MCF 10A (cell line): ENCODE measurements around the gene COL3A1. TPM values are rescaled to one million over a fixed set of nuclear protein-coding genes. Genes with fewer than 3 reads are reported as not detected.
A peak's percentile ranks its signal among the peaks of the same experiment; 100 is the strongest.

Source experiments
- BruUV-seq: library from RNA; stranded (reverse); fragments of 400-500 nt; replicated peaks from 2 replicates; lab custom pipeline; 2021; lab: Mats Ljungman, UMichigan
- CTCF ChIA-PET: fragments of 300-600 bp; sonication (Branson Sonifier 250); formaldehyde crosslinking; extraction: SDS; loops from one replicate; lab custom pipeline; 2021; ENCODE audit warnings: antibody characterized with exemption, inconsistent platforms; lab: Yijun Ruan, JAX
- POLR2A ChIA-PET: fragments of 300-600, 350-650 bp; sonication (Branson Sonifier 250); formaldehyde crosslinking; extraction: SDS; loops from one replicate; lab custom pipeline; 2020; ENCODE audit warnings: antibody characterized with exemption, inconsistent platforms; lab: Yijun Ruan, JAX
- DNase-seq: peaks from one replicate; pipeline ENCODE4 v3.0.0-alpha.2; 2018; ENCODE audit not compliant: unreplicated experiment
- H3K27ac Mint-ChIP-seq: one replicate; pipeline ENCODE4 v1.8.0; 2022; ENCODE audit warnings: mild to moderate bottlenecking, low read depth, mixed read lengths; ENCODE audit not compliant: unreplicated experiment
- H3K27me3 Mint-ChIP-seq: one replicate; pipeline ENCODE4 v1.8.0; 2022; ENCODE audit warnings: mixed read lengths; ENCODE audit not compliant: insufficient read depth, unreplicated experiment
- H3K36me3 Mint-ChIP-seq: one replicate; pipeline ENCODE4 v1.8.0; 2022; ENCODE audit warnings: mild to moderate bottlenecking, moderate library complexity, mixed read lengths; ENCODE audit not compliant: insufficient read depth, unreplicated experiment
- H3K4me1 Mint-ChIP-seq: one replicate; pipeline ENCODE4 v1.8.0; 2022; ENCODE audit warnings: mixed read lengths; ENCODE audit not compliant: insufficient read depth, unreplicated experiment
- H3K4me3 Mint-ChIP-seq: one replicate; pipeline ENCODE4 v1.8.0; 2022; ENCODE audit warnings: mild to moderate bottlenecking, moderate library complexity, mixed read lengths; ENCODE audit not compliant: unreplicated experiment
- H3K9me3 Mint-ChIP-seq: one replicate; pipeline ENCODE4 v1.8.0; 2022; ENCODE audit warnings: mixed read lengths; ENCODE audit not compliant: unreplicated experiment
- intact Hi-C: fragments of 100-400 bp; cut with micrococcal nuclease; formaldehyde crosslinking; loops from 2 replicates; pipeline ENCODE4 v1.14.1; 2022
- total RNA-seq: library from RNA; stranded (reverse); gene quantifications from 2 replicates; pipeline ENCODE4 v1.2.3, GENCODE V29; 2022
- TF ChIP-seq, protein P1 (sequence below): fragments of 200-600 bp; IDR thresholded peaks from one replicate; pipeline ENCODE4 v1.8.0; 2022; ENCODE audit warnings: antibody characterized with exemption, mild to moderate bottlenecking; ENCODE audit not compliant: unreplicated experiment

Gene COL3A1
- total RNA-seq, 1 experiment from 2014 or later: not detected

DNA sequence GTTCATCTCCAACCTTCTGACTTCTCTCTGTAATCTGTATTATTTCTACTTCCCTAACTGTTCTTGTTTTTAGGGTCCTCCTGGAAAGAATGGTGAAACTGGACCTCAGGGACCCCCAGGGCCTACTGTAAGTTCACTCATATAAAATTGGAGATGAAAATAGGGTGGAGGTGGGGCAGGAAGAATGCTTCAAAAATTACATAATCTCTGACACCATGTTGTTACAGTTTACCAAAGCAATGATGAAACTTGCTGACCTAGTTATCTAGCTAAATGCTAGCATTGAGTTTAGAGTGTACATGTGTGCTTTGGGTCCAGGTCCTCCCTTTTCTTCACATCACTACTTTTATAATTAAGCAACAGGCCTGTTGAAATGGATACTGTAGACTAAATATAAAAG, 23.1 kb downstream of the COL3A1 start:
- Mint-ChIP-seq H3K4me3 (no peak overlapping the region), H3K9me3 (no peaks in the 10 kb centered on the region), H3K36me3 (no peaks in the 10 kb centered on the region), H3K27ac (no peak overlapping the region), H3K4me1 (no peaks in the 10 kb centered on the region), H3K27me3 (no peaks in the 10 kb centered on the region)
- intact Hi-C loops: no loop called here
- POLR2A ChIA-PET: no interaction called here
- TF ChIP-seq, protein P1, sequence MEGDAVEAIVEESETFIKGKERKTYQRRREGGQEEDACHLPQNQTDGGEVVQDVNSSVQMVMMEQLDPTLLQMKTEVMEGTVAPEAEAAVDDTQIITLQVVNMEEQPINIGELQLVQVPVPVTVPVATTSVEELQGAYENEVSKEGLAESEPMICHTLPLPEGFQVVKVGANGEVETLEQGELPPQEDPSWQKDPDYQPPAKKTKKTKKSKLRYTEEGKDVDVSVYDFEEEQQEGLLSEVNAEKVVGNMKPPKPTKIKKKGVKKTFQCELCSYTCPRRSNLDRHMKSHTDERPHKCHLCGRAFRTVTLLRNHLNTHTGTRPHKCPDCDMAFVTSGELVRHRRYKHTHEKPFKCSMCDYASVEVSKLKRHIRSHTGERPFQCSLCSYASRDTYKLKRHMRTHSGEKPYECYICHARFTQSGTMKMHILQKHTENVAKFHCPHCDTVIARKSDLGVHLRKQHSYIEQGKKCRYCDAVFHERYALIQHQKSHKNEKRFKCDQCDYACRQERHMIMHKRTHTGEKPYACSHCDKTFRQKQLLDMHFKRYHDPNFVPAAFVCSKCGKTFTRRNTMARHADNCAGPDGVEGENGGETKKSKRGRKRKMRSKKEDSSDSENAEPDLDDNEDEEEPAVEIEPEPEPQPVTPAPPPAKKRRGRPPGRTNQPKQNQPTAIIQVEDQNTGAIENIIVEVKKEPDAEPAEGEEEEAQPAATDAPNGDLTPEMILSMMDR: no peak
- BruUV-seq: no TSS peak
- DNase-seq: no peak
- CTCF ChIA-PET: interaction anchor here (1.0 to 1.1 kb wide), 2 partner anchors 13 to 21 kb away, joined by 3 read pairs; no protein-coding TSS in a partner anchor

DNA sequence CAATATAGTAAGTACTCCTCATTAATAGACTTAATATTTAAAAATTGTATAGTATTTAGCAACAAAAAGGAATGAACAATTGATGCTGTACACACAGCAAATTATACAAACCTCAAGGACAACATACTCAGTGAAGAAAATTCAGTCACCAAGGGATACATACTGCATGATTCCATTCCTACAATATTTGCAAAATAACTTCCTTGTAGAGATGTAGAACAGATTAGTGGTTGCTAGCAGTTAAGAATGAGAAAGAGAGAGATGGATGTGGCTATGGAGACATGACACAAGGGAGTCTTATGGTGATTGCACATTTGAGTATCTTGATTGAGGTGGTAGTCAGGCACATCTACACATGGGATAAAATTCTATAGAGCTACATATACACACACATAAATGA, 26.0 kb downstream of the COL3A1 start:
- Mint-ChIP-seq H3K4me3 (no peak overlapping the region), H3K27me3 (no peaks in the 10 kb centered on the region), H3K4me1 (no peaks in the 10 kb centered on the region), H3K36me3 (no peaks in the 10 kb centered on the region), H3K9me3 (no peaks in the 10 kb centered on the region), H3K27ac (no peak overlapping the region)
- TF ChIP-seq, protein P1: no peak
- no peak for DNase-seq
- CTCF ChIA-PET: interaction anchor here (1.4 kb wide), 1 partner anchor 16 kb away, joined by 8 read pairs; no protein-coding TSS in a partner anchor
- no TSS peak for BruUV-seq
- intact Hi-C loops: no loop called here
- POLR2A ChIA-PET: no interaction called here

GRCh38 chr2:189002079-189002478, 27.9 kb downstream of the COL3A1 start:
- Mint-ChIP-seq H3K27ac (no peak overlapping the region), H3K4me1 (no peaks in the 10 kb centered on the region), H3K36me3 (no peaks in the 10 kb centered on the region), H3K27me3 (no peaks in the 10 kb centered on the region), H3K9me3 (no peaks in the 10 kb centered on the region), H3K4me3 (no peak overlapping the region)
- BruUV-seq: no TSS peak
- intact Hi-C loops: no loop called here
- DNase-seq: peak; percentile 29
- ChIA-PET POLR2A (no interaction called here), CTCF (no interaction called here)
- TF ChIP-seq, protein P1: no peak

DNA sequence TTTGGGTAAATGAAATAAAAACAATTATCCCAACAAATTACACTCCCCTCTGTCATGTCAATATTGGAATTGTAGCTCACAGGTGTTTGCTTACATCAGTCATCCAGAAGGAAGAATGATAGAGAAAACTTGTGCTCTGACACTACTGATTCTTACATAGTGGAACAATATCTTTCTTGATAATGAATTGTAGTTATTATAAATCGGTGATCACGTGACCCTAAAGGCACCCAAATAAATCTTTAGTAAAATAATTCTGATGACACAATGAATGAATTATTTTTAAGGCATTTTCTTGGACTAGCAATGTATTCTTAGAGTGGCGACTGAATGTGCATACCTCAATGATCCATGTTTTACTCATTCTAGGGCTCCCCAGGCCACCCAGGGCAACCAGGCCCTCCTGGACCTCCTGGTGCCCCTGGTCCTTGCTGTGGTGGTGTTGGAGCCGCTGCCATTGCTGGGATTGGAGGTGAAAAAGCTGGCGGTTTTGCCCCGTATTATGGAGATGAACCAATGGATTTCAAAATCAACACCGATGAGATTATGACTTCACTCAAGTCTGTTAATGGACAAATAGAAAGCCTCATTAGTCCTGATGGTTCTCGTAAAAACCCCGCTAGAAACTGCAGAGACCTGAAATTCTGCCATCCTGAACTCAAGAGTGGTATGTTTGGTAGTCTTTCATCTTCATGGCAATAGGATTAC, 34.5 kb downstream of the COL3A1 start:
- ChIA-PET CTCF (no interaction called here), POLR2A (no interaction called here)
- Mint-ChIP-seq H3K27me3 (no peaks in the 10 kb centered on the region), H3K4me1 (no peaks in the 10 kb centered on the region), H3K4me3 (no peak overlapping the region), H3K27ac (no peak overlapping the region), H3K36me3 (no peaks in the 10 kb centered on the region), H3K9me3 (no peaks in the 10 kb centered on the region)
- TF ChIP-seq, protein P1: no peak
- intact Hi-C loops: no loop called here
- no peak for DNase-seq
- no TSS peak for BruUV-seq
